ENCODE data around the gene GON7.

- no peak for TF ChIP-seq POLR2AphosphoS5 (IDR thresholded peaks at IDR 0.05)
- no peak for TF ChIP-seq CTCF (IDR thresholded peaks at IDR 0.05 in 8 of 11, conservative IDR thresholded peaks at IDR 0.05 in 3 of 11)
Observed at GRCh38 chr14:93173943-93174395, 32.9 kb downstream of the GON7 start.

All from spleen (tissue), 7 donors.